ENCODE data around the gene IRF2.

- TF ChIP-seq CTCF (IDR thresholded peaks at IDR 0.05) (no peak), EP300 (IDR thresholded peaks at IDR 0.05) (no peak)
Measured at GRCh38 chr4:184460499-184461285, 13.7 kb downstream of the IRF2 start.

Measured in suprapubic skin (tissue), 3 donors.